Kidney epithelial cell (primary cell): ENCODE results near the gene LILRB1. TPM values are rescaled to one million over a fixed set of nuclear protein-coding genes. Genes with fewer than 3 reads are reported as not detected.

ENCODE experiments used
- DNase-seq: peaks from one replicate; pipeline ENCODE4 v3.0.0-alpha.2; 2010; ENCODE audit warnings: low read depth
- H3K27me3 ChIP-seq: 2 replicates; pipeline ENCODE4 v1.6.0; 2011; ENCODE audit warnings: low read length; ENCODE audit not compliant: control insufficient read depth, insufficient read depth
- H3K36me3 ChIP-seq: 2 replicates; pipeline ENCODE4 v1.5.1; 2011; ENCODE audit warnings: low read length; ENCODE audit not compliant: control insufficient read depth, insufficient read depth
- H3K4me3 ChIP-seq: 2 replicates; pipeline ENCODE4 v1.5.1; 2011; ENCODE audit warnings: low read depth, mild to moderate bottlenecking, control low read depth, low read length
- total RNA-seq: library from RNA; depleted of rRNA; stranded (reverse); fragments of >200 nt; gene quantifications from 2 replicates; pipeline ENCODE4 v1.2.3, GENCODE V29; 2015
- TF ChIP-seq, protein P1 (sequence below): IDR thresholded peaks from 2 replicates; pipeline ENCODE4 v1.5.1; 2011; ENCODE audit warnings: mild to moderate bottlenecking, moderate library complexity, low read length, control low read depth, inconsistent platforms; ENCODE audit not compliant: insufficient read depth, poor library complexity, severe bottlenecking

LILRB1 gene
- total RNA-seq, 1 donor from 2014 or later = not detected

DNA sequence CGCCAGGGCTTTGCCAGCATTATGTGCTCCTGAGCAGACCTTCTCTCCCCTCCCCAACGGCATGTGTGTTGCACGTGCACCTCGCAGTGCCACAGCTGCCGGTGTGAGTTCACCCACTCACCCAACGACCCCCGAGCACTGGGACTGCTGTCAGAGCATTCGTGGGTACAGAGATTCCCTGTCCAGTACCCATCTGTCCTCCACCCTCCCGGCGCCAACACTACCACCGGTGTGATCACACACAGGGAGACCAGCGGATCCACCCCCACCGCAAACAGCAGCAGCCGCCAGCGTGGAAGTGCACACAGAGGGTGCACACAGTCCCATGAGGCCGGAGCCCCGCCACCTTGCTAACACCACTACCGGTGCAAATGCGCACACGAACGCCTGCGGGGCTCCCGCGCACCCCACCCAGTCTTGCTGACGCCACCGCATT is 20.9 kb upstream of the LILRB1 start:
- H3K36me3 ChIP-seq = no peaks in the 10 kb centered on the region
- H3K27me3 ChIP-seq = no peaks in the 10 kb centered on the region
- TF ChIP-seq, protein P1, sequence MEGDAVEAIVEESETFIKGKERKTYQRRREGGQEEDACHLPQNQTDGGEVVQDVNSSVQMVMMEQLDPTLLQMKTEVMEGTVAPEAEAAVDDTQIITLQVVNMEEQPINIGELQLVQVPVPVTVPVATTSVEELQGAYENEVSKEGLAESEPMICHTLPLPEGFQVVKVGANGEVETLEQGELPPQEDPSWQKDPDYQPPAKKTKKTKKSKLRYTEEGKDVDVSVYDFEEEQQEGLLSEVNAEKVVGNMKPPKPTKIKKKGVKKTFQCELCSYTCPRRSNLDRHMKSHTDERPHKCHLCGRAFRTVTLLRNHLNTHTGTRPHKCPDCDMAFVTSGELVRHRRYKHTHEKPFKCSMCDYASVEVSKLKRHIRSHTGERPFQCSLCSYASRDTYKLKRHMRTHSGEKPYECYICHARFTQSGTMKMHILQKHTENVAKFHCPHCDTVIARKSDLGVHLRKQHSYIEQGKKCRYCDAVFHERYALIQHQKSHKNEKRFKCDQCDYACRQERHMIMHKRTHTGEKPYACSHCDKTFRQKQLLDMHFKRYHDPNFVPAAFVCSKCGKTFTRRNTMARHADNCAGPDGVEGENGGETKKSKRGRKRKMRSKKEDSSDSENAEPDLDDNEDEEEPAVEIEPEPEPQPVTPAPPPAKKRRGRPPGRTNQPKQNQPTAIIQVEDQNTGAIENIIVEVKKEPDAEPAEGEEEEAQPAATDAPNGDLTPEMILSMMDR = no peak
- no peak overlapping the region for H3K4me3 ChIP-seq
- no peak for DNase-seq

DNA sequence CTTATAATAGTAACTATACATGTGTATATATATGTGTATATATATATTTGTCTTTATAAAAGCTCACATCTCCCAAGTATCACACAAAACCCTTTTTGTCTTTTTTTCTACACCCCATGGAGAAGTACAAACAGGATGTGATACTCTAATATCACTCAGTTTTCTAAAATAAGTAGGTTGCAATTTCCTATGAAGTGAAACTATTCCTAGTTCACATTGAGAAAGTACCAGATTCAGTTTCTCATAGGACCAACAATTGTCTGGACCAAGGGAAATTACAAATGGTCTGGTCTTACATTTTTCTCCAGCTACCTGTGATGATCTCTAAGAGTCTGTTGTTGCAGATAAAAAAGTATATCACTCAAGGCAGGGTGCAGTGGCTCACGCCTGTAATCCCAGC is 17.9 kb upstream of the LILRB1 start:
- Histone ChIP-seq H3K27me3 (no peaks in the 10 kb centered on the region), H3K4me3 (no peak overlapping the region), H3K36me3 (no peaks in the 10 kb centered on the region)
- TF ChIP-seq, protein P1 = no peak
- no peak for DNase-seq

- Histone ChIP-seq H3K27me3 (no peaks in the 10 kb centered on the region), H3K36me3 (no peaks in the 10 kb centered on the region), H3K4me3 (no peak overlapping the region)
- no peak for DNase-seq
- TF ChIP-seq, protein P1 = no peak
Measured at GRCh38 chr19:54614726-54615125, 15.6 kb upstream of the LILRB1 start.

- TF ChIP-seq, protein P1 = no peak
- DNase-seq = no peak
- Histone ChIP-seq H3K27me3 (no peaks in the 10 kb centered on the region), H3K4me3 (no peak overlapping the region), H3K36me3 (no peaks in the 10 kb centered on the region)
Measured at GRCh38 chr19:54616057-54616456, 14.2 kb upstream of the LILRB1 start.

DNA sequence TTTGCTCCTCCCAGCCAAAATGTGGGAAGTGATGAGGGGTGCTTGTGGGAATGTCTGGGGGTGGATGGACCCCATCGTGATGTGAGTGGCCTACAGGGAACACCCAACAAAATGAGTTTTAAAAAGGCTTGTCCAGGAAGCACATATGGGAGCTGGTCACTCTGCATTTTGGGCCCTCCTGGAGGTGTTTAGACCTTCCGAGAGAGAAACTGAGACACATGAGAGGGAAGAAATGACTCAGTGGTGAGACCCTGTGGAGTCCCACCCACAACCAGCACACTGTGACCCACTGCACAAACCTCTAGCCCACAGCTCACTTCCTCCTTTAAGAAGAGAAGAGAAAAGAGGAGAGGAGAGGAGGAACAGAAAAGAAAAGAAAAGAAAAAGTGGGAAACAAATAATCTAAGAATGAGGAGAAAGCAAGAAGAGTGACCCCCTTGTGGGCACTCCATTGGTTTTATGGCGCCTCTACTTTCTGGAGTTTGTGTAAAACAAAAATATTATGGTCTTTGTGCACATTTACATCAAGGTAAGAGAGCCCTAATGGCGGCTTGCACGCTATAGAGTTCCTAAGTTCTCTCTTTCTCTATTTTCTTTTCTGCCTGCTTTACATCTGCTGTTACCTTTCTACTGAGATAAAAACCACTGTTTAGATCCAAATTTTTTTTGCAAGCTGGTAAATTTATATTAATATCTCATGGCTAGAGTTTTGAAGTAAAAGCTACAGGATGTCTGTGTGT is 13.3 kb upstream of the LILRB1 start:
- Histone ChIP-seq H3K36me3 (no peaks in the 10 kb centered on the region), H3K27me3 (no peaks in the 10 kb centered on the region), H3K4me3 (no peak overlapping the region)
- TF ChIP-seq, protein P1 = no peak
- DNase-seq = no peak

- DNase-seq = no peak
- H3K4me3 ChIP-seq = no peak overlapping the region
- H3K27me3 ChIP-seq = no peaks in the 10 kb centered on the region
- no peaks in the 10 kb centered on the region for H3K36me3 ChIP-seq
- TF ChIP-seq, protein P1 = no peak
Measured at GRCh38 chr19:54620464-54620863, 9.8 kb upstream of the LILRB1 start.
